Measurements from ENCODE around the gene ULK1.

Gene ULK1

DNA sequence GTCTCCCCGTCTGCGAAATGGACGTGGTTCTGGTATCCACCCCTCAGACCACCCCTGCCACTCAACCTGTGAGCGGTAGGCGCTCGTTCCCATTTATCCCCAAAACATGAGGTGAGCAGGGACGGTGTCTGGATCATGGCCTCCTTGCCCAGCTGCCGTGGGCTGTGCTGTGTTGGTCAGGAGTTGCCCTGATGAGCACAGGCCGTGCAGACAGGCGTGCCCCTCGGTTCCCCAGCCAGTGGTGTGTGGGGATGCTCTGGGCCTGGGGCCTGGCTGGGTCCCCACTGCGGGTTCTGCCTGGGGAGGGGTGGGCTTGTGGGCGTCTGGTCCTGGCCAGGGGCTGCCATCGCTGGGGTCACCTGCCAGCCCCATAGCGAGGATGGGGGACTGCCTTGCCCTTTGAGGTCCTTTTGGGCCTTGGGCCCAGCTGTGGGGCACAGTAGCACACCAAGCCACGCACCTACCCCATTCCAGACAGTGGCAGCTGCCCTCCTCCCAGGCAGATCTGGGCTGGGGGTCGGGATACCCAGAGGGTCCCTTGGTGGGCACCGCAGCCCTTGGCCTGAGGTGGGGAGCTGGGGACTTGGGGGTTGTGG lies 23.4 kb downstream of the ULK1 start:
- peaks cover 3% of the 10 kb centered on the region for H3K4me1 ChIP-seq (ENCODE audit: control insufficient read depth, insufficient read depth, low read depth, low read length)
- no peak overlapping the region for H2BK120ac ChIP-seq (ENCODE audit: low read depth, low read length)
- H2BK5ac ChIP-seq (ENCODE audit: low read depth, low read length, poor library complexity, severe bottlenecking) = no peak overlapping the region
- H3K14ac ChIP-seq (ENCODE audit: low read length in 2 of 2) = no peak overlapping the region
- no peak overlapping the region for H3K4ac ChIP-seq (ENCODE audit: low read depth in 1 of 2, low read length in 2 of 2)
- no peak overlapping the region for H4K8ac ChIP-seq (ENCODE audit: low read length)
- WGBS = 94% methylated on average over 18 of the region's 18 CpGs
- H3K27ac ChIP-seq (ENCODE audit: low read length, poor library complexity, severe bottlenecking) = no peak overlapping the region
- no peak overlapping the region for H3K9ac ChIP-seq (ENCODE audit: low read length)
- H3K18ac ChIP-seq (ENCODE audit: low read depth in 1 of 2, low read length in 2 of 2) = no peak overlapping the region
- no peaks in the 10 kb centered on the region for H3K9me3 ChIP-seq (ENCODE audit: control insufficient read depth, low read length)
- no peak overlapping the region for H2BK12ac ChIP-seq (ENCODE audit: low read length in 2 of 2)
- H3K4me2 ChIP-seq (ENCODE audit: low read length, poor library complexity, severe bottlenecking) = no peak overlapping the region
- H3K23ac ChIP-seq (ENCODE audit: low read length in 2 of 2) = no peak overlapping the region
- no peak overlapping the region for H2AK5ac ChIP-seq (ENCODE audit: low read length, severe bottlenecking)
- H2BK15ac ChIP-seq (ENCODE audit: low read depth, poor library complexity, severe bottlenecking) = no peak overlapping the region
- H3K79me1 ChIP-seq (replicated peaks; ENCODE audit: low read length, poor library complexity, severe bottlenecking) = peaks cover 20% of the 10 kb centered on the region
- no peak overlapping the region for H2AFZ ChIP-seq (ENCODE audit: low read depth, low read length)
- peaks cover 69 to 96% of the 10 kb centered on the region in 2 experiments for H3K36me3 ChIP-seq (ENCODE audit: control insufficient read depth in 1 of 2, insufficient read depth in 2 of 2, low read depth in 1 of 2, low read length in 2 of 2)
- H3K27me3 ChIP-seq (ENCODE audit: control insufficient read depth in 1 of 2, insufficient read depth in 1 of 2, low read length in 2 of 2) = no peaks in the 10 kb centered on the region
- H4K91ac ChIP-seq (ENCODE audit: low read length) = no peak overlapping the region
- no peak for DNase-seq
- H3K4me3 ChIP-seq (ENCODE audit: insufficient read depth in 1 of 2, low read depth in 1 of 2, low read length in 2 of 2) = no peak overlapping the region

DNA sequence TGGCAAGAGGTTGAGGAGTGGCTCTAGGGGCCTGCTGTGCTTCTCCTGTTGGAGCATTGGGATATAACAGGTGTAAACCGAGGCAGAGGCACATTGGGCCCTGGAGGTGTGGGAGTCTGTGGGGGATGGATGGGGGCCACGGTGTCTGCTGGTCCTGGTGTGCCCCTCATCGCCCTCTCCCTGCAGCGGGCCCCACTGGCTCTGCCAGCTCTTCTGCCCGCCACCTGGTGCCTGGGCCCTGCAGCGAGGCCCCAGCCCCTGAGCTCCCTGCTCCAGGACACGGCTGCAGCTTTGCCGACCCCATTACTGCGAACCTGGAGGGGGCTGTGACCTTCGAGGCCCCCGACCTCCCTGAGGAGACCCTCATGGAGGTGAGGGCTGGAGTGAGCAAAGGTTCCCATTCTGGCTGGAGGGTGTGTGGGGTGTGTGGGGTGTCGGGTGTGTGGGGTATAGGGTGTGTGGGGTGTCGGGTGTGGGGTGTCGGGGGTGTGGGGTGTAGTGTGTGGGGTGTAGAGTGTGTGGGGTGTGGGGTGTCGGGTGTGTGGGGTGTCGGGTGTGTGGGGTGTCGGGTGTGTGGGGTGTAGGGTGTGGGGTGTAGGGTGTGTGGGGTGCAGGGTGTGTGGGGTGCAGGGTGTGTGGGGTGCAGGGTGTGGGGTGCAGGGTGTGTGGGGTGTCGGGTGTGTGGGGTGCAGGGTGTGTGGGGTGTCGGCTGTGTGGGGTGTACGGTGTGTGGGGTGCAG lies 24.1 kb downstream of the ULK1 start:
- Histone ChIP-seq H3K27me3 (ENCODE audit: control insufficient read depth in 1 of 2, insufficient read depth in 1 of 2, low read length in 2 of 2) (no peaks in the 10 kb centered on the region), H2BK120ac (ENCODE audit: low read depth, low read length) (no peak overlapping the region), H3K9ac (ENCODE audit: low read length) (no peak overlapping the region), H3K4ac (ENCODE audit: low read depth in 1 of 2, low read length in 2 of 2) (no peak overlapping the region), H3K79me1 (replicated peaks; ENCODE audit: low read length, poor library complexity, severe bottlenecking) (peaks cover 18% of the 10 kb centered on the region), H3K4me3 (ENCODE audit: insufficient read depth in 1 of 2, low read depth in 1 of 2, low read length in 2 of 2) (no peak overlapping the region), H3K23ac (ENCODE audit: low read length in 2 of 2) (no peak overlapping the region), H3K18ac (ENCODE audit: low read depth in 1 of 2, low read length in 2 of 2) (no peak overlapping the region), H2BK12ac (ENCODE audit: low read length in 2 of 2) (no peak overlapping the region), H2AK5ac (ENCODE audit: low read length, severe bottlenecking) (no peak overlapping the region), H2BK5ac (ENCODE audit: low read depth, low read length, poor library complexity, severe bottlenecking) (no peak overlapping the region), H4K91ac (ENCODE audit: low read length) (no peak overlapping the region), H2BK15ac (ENCODE audit: low read depth, poor library complexity, severe bottlenecking) (no peak overlapping the region), H4K8ac (ENCODE audit: low read length) (no peak overlapping the region), H3K4me2 (ENCODE audit: low read length, poor library complexity, severe bottlenecking) (no peak overlapping the region), H3K4me1 (ENCODE audit: control insufficient read depth, insufficient read depth, low read depth, low read length) (no peaks in the 10 kb centered on the region), H2AFZ (ENCODE audit: low read depth, low read length) (no peak overlapping the region), H3K9me3 (ENCODE audit: control insufficient read depth, low read length) (no peaks in the 10 kb centered on the region), H3K14ac (ENCODE audit: low read length in 2 of 2) (no peak overlapping the region), H3K27ac (ENCODE audit: low read length, poor library complexity, severe bottlenecking) (no peak overlapping the region), H3K36me3 (ENCODE audit: control insufficient read depth in 1 of 2, insufficient read depth in 2 of 2, low read depth in 1 of 2, low read length in 2 of 2) (peaks cover 69 to 99% of the 10 kb centered on the region in 2 experiments)
- no peak for DNase-seq
- 94% methylated on average over 15 of the region's 20 CpGs for WGBS

DNA sequence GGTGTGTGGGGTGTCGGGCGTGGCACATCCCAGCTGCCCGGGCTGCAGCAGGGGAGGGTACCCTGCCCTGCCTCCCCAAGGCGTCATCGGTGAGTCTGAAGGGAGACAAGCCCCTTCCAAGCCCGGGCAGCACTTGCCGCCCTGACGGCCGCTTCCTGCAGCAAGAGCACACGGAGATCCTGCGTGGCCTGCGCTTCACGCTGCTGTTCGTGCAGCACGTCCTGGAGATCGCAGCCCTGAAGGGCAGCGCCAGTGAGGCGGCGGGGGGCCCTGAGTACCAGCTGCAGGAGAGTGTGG lies 24.6 kb downstream of the ULK1 start:
- H3K18ac ChIP-seq (ENCODE audit: low read depth in 1 of 2, low read length in 2 of 2) = no peak overlapping the region
- H2BK12ac ChIP-seq (ENCODE audit: low read length in 2 of 2) = no peak overlapping the region
- no peak overlapping the region for H2AK5ac ChIP-seq (ENCODE audit: low read length, severe bottlenecking)
- H3K23ac ChIP-seq (ENCODE audit: low read length in 2 of 2) = no peak overlapping the region
- H3K27me3 ChIP-seq (ENCODE audit: control insufficient read depth in 1 of 2, insufficient read depth in 1 of 2, low read length in 2 of 2) = no peaks in the 10 kb centered on the region
- H3K4ac ChIP-seq (ENCODE audit: low read depth in 1 of 2, low read length in 2 of 2) = no peak overlapping the region
- H2BK120ac ChIP-seq (ENCODE audit: low read depth, low read length) = no peak overlapping the region
- no peak overlapping the region for H3K4me2 ChIP-seq (ENCODE audit: low read length, poor library complexity, severe bottlenecking)
- H3K14ac ChIP-seq (ENCODE audit: low read length in 2 of 2) = no peak overlapping the region
- H3K4me1 ChIP-seq (ENCODE audit: control insufficient read depth, insufficient read depth, low read depth, low read length) = no peaks in the 10 kb centered on the region
- H3K79me1 ChIP-seq (replicated peaks; ENCODE audit: low read length, poor library complexity, severe bottlenecking) = peaks cover 13% of the 10 kb centered on the region
- H2BK5ac ChIP-seq (ENCODE audit: low read depth, low read length, poor library complexity, severe bottlenecking) = no peak overlapping the region
- H2AFZ ChIP-seq (ENCODE audit: low read depth, low read length) = no peak overlapping the region
- H3K9ac ChIP-seq (ENCODE audit: low read length) = no peak overlapping the region
- H3K27ac ChIP-seq (ENCODE audit: low read length, poor library complexity, severe bottlenecking) = no peak overlapping the region
- H4K91ac ChIP-seq (ENCODE audit: low read length) = no peak overlapping the region
- H3K4me3 ChIP-seq (ENCODE audit: insufficient read depth in 1 of 2, low read depth in 1 of 2, low read length in 2 of 2) = no peak overlapping the region
- no peak for DNase-seq
- H2BK15ac ChIP-seq (ENCODE audit: low read depth, poor library complexity, severe bottlenecking) = no peak overlapping the region
- WGBS = 97% methylated on average over 19 of the region's 19 CpGs
- H4K8ac ChIP-seq (ENCODE audit: low read length) = no peak overlapping the region
- H3K9me3 ChIP-seq (ENCODE audit: control insufficient read depth, low read length) = no peaks in the 10 kb centered on the region
- H3K36me3 ChIP-seq (ENCODE audit: control insufficient read depth in 1 of 2, insufficient read depth in 2 of 2, low read depth in 1 of 2, low read length in 2 of 2) = peaks cover 65 to 94% of the 10 kb centered on the region in 2 experiments

DNA sequence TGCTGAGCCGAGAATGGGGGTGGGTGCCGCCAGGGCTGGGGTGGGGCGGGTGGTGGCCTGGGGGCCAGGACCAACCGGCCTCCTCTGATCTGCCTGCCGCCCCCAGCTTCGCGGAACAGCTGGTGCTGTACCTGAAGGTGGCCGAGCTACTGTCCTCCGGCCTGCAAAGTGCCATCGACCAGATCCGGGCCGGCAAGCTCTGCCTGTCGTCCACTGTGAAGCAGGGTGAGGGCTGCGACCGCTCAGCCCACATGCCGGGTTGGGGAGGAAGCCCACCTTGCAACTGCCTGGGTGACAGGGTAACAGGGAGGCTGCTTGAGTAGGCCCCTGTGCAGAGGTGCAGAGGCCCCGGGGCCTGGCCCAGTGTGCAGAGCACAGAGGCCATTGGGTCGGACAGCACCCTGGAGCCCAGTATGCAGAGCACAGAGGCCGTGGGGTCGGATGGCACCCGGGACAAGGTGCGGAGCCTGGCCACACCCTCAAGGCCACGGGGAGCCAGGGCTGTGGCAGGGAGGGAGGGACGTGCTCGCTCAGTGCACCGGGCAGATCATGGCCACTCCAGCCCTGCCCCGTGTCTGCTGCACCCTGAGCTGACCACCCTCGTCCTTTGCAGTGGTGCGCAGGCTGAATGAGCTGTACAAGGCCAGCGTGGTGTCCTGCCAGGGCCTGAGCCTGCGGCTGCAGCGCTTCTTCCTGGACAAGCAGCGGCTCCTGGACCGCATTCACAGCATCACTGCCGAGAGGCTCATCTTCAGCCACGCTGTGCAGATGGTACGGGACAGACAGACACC lies 25.1 kb downstream of the ULK1 start:
- Histone ChIP-seq H2AK5ac (ENCODE audit: low read length, severe bottlenecking) (no peak overlapping the region), H3K23ac (ENCODE audit: low read length in 2 of 2) (no peak overlapping the region), H3K4me3 (ENCODE audit: insufficient read depth in 1 of 2, low read depth in 1 of 2, low read length in 2 of 2) (no peak overlapping the region), H3K9me3 (ENCODE audit: control insufficient read depth, low read length) (no peaks in the 10 kb centered on the region), H3K9ac (ENCODE audit: low read length) (no peak overlapping the region), H3K14ac (ENCODE audit: low read length in 2 of 2) (no peak overlapping the region), H2BK15ac (ENCODE audit: low read depth, poor library complexity, severe bottlenecking) (no peak overlapping the region), H3K27ac (ENCODE audit: low read length, poor library complexity, severe bottlenecking) (no peak overlapping the region), H2BK5ac (ENCODE audit: low read depth, low read length, poor library complexity, severe bottlenecking) (no peak overlapping the region), H3K79me1 (replicated peaks; ENCODE audit: low read length, poor library complexity, severe bottlenecking) (peaks cover 9% of the 10 kb centered on the region), H3K4ac (ENCODE audit: low read depth in 1 of 2, low read length in 2 of 2) (no peak overlapping the region), H2BK12ac (ENCODE audit: low read length in 2 of 2) (no peak overlapping the region), H4K8ac (ENCODE audit: low read length) (no peak overlapping the region), H3K4me1 (ENCODE audit: control insufficient read depth, insufficient read depth, low read depth, low read length) (peaks cover 1% of the 10 kb centered on the region), H2BK120ac (ENCODE audit: low read depth, low read length) (no peak overlapping the region), H2AFZ (ENCODE audit: low read depth, low read length) (no peak overlapping the region), H3K27me3 (ENCODE audit: control insufficient read depth in 1 of 2, insufficient read depth in 1 of 2, low read length in 2 of 2) (no peaks in the 10 kb centered on the region), H3K18ac (ENCODE audit: low read depth in 1 of 2, low read length in 2 of 2) (no peak overlapping the region), H3K4me2 (ENCODE audit: low read length, poor library complexity, severe bottlenecking) (no peak overlapping the region), H4K91ac (ENCODE audit: low read length) (no peak overlapping the region), H3K36me3 (ENCODE audit: control insufficient read depth in 1 of 2, insufficient read depth in 2 of 2, low read depth in 1 of 2, low read length in 2 of 2) (peaks cover 60 to 88% of the 10 kb centered on the region in 2 experiments)
- no peak for DNase-seq
- WGBS = 96% methylated on average over 37 of the region's 37 CpGs

All from mesenchymal stem cell (in vitro differentiated cells and primary cell).